ENCODE measurements around the gene FKBP5. TPM values are rescaled to one million over a fixed set of nuclear protein-coding genes. Genes with fewer than 3 reads are reported as not detected.
A peak's percentile ranks its signal among the peaks of the same experiment; 100 is the strongest.

The FKBP5 gene
- total and polyA plus RNA-seq, 10 of the 15 experiments (the other 5 are each of a cell fraction or from before 2014, with no cell fraction given), result 29.0 to 123 (median 62.3) TPM

DNA sequence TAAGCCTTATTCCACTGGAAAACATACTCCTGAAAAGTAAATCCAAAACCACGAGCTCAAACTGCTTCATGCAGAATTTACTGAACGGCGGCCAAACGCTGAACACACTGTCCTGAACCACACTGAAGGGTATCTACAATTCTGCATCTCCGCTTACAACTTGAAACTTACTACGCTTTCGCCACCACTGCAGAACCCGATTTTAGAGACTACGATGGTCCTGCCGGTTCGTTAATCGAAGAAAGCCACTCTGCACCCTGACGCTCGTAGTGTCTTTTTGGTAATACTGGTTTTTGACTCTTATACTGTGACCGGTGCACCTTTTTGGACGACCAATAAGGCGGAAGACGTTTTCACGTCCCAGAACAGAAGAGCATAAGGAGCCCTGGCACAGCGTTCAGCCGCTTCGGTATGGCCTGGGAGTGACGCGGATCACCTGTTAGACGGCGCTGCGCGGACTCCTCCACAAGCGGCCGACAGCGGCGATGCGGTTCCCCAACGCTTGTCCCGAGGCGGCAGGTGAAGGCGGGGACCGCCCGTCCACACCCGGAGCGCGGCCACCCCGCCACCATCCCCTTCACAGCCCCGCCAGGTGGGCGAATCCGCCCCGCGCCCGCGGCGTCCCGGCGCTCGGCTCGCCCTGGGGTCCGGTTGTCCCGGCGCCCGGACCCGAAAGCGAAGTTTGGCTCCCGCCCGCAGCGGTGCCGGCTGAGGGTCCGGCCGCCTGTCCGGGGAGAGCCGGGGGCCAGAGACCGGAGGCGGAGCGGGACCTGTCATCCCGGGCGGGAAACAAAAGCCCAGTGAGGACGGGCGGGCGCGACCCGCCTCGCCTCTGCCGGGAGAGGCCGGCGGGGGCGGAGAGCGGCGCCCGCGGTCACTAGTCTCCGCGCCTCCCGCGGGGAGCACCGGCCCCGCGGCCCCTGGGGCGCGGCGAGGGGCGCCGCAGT, 784 bp downstream of the FKBP5 start (continued):
- TF ChIP-seq, protein P1, sequence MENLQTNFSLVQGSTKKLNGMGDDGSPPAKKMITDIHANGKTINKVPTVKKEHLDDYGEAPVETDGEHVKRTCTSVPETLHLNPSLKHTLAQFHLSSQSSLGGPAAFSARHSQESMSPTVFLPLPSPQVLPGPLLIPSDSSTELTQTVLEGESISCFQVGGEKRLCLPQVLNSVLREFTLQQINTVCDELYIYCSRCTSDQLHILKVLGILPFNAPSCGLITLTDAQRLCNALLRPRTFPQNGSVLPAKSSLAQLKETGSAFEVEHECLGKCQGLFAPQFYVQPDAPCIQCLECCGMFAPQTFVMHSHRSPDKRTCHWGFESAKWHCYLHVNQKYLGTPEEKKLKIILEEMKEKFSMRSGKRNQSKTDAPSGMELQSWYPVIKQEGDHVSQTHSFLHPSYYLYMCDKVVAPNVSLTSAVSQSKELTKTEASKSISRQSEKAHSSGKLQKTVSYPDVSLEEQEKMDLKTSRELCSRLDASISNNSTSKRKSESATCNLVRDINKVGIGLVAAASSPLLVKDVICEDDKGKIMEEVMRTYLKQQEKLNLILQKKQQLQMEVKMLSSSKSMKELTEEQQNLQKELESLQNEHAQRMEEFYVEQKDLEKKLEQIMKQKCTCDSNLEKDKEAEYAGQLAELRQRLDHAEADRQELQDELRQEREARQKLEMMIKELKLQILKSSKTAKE (IDR thresholded peaks at IDR 0.05; ENCODE audit: low read depth, poor library complexity, severe bottlenecking), result no peak
- no peak for TF ChIP-seq DPF2 (IDR thresholded peaks at IDR 0.05)
- TF ChIP-seq YBX1 (IDR thresholded peaks at IDR 0.05), result no peak
- TF ChIP-seq RELA (IDR thresholded peaks at IDR 0.05; ENCODE audit: borderline replicate concordance, partially characterized antibody), result no peak
- TF ChIP-seq HDAC6 (IDR thresholded peaks at IDR 0.05; ENCODE audit: unreplicated experiment), result no peak
- TF ChIP-seq JUND (IDR thresholded peaks at IDR 0.05; ENCODE audit: low read depth, low read length), result no peak
- TF ChIP-seq, protein P2, sequence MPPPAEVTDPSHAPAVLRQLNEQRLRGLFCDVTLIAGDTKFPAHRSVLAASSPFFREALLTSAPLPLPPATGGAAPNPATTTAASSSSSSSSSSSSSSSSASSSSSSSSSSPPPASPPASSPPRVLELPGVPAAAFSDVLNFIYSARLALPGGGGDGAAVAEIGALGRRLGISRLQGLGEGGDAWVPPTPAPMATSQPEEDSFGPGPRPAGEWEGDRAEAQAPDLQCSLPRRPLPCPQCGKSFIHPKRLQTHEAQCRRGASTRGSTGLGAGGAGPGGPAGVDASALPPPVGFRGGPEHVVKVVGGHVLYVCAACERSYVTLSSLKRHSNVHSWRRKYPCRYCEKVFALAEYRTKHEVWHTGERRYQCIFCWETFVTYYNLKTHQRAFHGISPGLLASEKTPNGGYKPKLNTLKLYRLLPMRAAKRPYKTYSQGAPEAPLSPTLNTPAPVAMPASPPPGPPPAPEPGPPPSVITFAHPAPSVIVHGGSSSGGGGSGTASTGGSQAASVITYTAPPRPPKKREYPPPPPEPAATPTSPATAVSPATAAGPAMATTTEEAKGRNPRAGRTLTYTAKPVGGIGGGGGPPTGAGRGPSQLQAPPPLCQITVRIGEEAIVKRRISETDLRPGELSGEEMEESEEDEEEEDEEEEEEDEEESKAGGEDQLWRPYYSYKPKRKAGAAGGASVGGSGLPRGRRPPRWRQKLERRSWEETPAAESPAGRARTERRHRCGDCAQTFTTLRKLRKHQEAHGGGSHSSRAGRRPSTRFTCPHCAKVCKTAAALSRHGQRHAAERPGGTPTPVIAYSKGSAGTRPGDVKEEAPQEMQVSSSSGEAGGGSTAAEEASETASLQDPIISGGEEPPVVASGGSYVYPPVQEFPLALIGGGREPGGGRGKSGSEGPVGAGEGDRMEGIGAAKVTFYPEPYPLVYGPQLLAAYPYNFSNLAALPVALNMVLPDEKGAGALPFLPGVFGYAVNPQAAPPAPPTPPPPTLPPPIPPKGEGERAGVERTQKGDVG (CRISPR knock-in tag; IDR thresholded peaks at IDR 0.05), result no peak
- TF ChIP-seq RUNX3 (IDR thresholded peaks at IDR 0.05; ENCODE audit: low read length), result no peak
- TF ChIP-seq, protein P3, sequence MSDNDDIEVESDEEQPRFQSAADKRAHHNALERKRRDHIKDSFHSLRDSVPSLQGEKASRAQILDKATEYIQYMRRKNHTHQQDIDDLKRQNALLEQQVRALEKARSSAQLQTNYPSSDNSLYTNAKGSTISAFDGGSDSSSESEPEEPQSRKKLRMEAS (IDR thresholded peaks at IDR 0.05; ENCODE audit: low read depth, low read length), result no peak
- no peak; the same call in 1 of the 2 replicates for TF ChIP-seq MXI1 (IDR thresholded peaks at IDR 0.05; ENCODE audit: low read depth, low read length)
- TF ChIP-seq KDM1A (IDR thresholded peaks at IDR 0.05; ENCODE audit: borderline replicate concordance), result no peak
- TF ChIP-seq, protein P4, sequence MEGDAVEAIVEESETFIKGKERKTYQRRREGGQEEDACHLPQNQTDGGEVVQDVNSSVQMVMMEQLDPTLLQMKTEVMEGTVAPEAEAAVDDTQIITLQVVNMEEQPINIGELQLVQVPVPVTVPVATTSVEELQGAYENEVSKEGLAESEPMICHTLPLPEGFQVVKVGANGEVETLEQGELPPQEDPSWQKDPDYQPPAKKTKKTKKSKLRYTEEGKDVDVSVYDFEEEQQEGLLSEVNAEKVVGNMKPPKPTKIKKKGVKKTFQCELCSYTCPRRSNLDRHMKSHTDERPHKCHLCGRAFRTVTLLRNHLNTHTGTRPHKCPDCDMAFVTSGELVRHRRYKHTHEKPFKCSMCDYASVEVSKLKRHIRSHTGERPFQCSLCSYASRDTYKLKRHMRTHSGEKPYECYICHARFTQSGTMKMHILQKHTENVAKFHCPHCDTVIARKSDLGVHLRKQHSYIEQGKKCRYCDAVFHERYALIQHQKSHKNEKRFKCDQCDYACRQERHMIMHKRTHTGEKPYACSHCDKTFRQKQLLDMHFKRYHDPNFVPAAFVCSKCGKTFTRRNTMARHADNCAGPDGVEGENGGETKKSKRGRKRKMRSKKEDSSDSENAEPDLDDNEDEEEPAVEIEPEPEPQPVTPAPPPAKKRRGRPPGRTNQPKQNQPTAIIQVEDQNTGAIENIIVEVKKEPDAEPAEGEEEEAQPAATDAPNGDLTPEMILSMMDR (IDR thresholded peaks at IDR 0.05 in 2 of 3, conservative IDR thresholded peaks at IDR 0.05 in 1 of 3; ENCODE audit: control insufficient read depth in 2 of 3, extremely low read depth in 1 of 3, insufficient read depth in 1 of 3, low read depth in 3 of 3, low read length in 3 of 3), result no peak
- no peak for TF ChIP-seq HDAC2 (IDR thresholded peaks at IDR 0.05)
- TF ChIP-seq, protein P5, sequence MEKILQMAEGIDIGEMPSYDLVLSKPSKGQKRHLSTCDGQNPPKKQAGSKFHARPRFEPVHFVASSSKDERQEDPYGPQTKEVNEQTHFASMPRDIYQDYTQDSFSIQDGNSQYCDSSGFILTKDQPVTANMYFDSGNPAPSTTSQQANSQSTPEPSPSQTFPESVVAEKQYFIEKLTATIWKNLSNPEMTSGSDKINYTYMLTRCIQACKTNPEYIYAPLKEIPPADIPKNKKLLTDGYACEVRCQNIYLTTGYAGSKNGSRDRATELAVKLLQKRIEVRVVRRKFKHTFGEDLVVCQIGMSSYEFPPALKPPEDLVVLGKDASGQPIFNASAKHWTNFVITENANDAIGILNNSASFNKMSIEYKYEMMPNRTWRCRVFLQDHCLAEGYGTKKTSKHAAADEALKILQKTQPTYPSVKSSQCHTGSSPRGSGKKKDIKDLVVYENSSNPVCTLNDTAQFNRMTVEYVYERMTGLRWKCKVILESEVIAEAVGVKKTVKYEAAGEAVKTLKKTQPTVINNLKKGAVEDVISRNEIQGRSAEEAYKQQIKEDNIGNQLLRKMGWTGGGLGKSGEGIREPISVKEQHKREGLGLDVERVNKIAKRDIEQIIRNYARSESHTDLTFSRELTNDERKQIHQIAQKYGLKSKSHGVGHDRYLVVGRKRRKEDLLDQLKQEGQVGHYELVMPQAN (conservative IDR thresholded peaks at IDR 0.05), result peak; percentile 34; the same call in 1 of the 2 replicates
- no peak for TF ChIP-seq SIX5 (IDR thresholded peaks at IDR 0.05; ENCODE audit: low read depth, low read length, severe bottlenecking)
- TF ChIP-seq RCOR1 (conservative IDR thresholded peaks at IDR 0.05; ENCODE audit: low read depth, low read length), result no peak
- TF ChIP-seq NBN (IDR thresholded peaks at IDR 0.05), result peak; percentile 69
- TF ChIP-seq ZNF384 (IDR thresholded peaks at IDR 0.05; ENCODE audit: borderline replicate concordance, low read depth, low read length), result no peak

Data from GM12878 (cell line).